ENCODE measurements around the gene PPARD. TPM values are rescaled to one million over a fixed set of nuclear protein-coding genes. Genes with fewer than 3 reads are reported as not detected.

PPARD gene
- total RNA-seq, 2 experiments from 2014 or later: 23.1 to 23.4 TPM

DNA sequence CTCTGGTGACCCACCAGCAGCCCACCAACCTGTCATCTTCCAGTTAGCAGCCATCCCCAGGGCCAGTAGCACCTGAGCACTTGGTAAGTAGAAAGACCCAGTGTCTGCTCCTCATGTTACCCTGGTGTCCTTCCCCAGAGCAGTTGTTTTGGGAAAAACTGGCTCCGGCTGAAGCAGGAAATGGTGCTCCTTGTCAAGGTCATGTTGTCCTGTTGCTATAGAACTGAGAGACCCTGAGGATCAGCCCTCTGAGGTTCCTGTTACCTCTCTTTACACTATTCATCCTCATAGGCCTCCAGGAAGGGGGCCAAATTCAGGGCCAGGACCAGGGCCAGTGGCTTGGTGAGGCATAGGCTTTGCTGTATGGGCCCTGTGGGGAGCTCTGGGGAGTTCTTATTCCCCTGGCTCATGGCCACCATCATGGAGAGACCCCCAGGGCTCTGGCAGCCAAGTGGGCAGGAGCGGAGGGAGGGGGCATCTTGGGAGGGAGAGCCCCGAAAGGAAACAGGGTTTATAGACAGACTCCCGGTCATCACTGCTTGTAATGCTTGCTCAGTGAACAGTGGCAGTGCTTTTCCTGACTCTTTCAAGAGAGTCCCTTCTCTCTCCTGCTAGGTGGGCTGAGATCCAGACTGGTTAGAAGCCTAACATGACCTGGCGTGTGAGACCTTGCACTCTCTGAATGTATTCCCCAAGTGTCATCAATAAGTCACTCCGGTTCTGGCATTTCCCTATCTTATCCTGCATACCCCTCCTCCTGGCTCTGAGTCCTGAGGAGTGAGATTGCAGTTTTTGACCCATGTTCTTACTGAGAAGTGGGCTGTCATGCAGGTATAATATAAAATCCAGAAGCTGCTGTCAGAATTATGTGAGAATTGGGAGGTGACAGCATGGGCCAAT, 50.7 kb downstream of the PPARD start:
- Mint-ChIP-seq H3K4me3 (no peak overlapping the region), H3K9me3 (no peaks in the 10 kb centered on the region)

DNA sequence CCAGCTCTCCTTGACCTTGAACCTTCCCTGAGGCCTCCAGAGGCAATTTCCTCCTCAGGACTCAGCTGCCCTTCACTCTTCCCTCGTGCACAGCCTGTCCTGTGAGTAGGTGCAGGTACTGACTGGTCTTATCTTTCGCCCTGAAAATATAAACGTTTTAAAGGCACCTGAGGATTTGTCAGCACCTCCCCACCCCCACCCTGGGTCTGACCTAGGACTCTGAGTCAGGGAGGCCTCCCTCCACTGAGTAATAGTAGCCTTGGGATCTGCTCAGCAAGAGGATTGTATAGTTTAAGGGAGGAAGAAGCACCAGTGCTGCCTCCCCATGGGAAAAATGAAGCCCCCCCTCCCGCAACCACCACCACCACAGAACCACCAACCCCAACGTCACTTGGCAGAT, 54.6 kb downstream of the PPARD start:
- POLR2A ChIA-PET: no interaction called here
- Mint-ChIP-seq H3K4me1 (peaks cover 49% of the 10 kb centered on the region), H3K36me3 (ENCODE audit: low read depth) (peaks cover 5% of the 10 kb centered on the region), H3K9me3 (no peaks in the 10 kb centered on the region), H3K27ac (no peak overlapping the region), H3K27me3 (no peaks in the 10 kb centered on the region), H3K4me3 (no peak overlapping the region)
- CTCF ChIA-PET: no interaction called here
- no peak for DNase-seq

More for the DNA sequence above, 50.7 kb downstream of the PPARD start:
- H3K27ac Mint-ChIP-seq: peak overlapping the region; percentile 87
- DNase-seq: no peak
- CTCF ChIA-PET: interaction anchor here (0.6 to 1.5 kb wide), 5 partner anchors 26 to 135 kb away, joined by 3 to 6 read pairs (median 4); partner anchors contain the start of gene FANCE
- POLR2A ChIA-PET: interaction anchor here (0.6 to 1.7 kb wide), 5 partner anchors 20 to 134 kb away, joined by 3 to 7 read pairs (median 3); partner anchors contain the start of genes RPL10A and ZNF76
- no peaks in the 10 kb centered on the region for H3K27me3 Mint-ChIP-seq
- H3K4me1 Mint-ChIP-seq: peaks cover 59% of the 10 kb centered on the region
- H3K36me3 Mint-ChIP-seq (ENCODE audit: low read depth): peaks cover 5% of the 10 kb centered on the region

DNA sequence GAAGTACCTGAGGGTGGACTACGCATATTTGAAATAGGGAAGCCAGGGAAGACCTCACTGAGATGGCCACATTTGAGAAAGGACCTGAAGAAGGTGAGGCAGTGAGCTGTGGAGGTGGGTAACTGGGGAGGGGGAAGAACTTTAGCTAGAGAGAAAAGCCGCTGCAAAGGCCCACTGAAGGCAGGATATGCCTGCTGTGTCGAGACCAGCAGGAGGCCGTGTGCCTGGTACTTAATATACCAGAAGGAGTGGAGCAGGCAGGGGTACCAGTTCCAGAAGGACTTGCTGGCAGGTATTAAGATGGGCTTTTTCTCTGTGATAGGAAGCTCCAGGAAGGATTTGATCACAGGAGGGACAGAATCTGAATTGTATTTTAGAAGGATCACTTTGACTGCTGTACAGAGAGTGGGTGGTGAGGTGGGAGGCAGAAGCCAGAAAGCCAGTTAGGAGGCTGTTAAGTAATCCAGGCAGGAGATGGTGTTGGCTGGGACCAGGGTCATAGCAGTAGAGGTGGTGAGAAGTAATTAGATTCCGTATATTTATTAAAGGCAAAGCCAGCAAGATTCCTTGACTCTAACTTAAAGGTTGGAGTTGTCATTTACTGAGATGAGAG, 55.6 kb downstream of the PPARD start:
- Mint-ChIP-seq H3K27me3 (no peaks in the 10 kb centered on the region), H3K9me3 (no peaks in the 10 kb centered on the region), H3K4me1 (peaks cover 44% of the 10 kb centered on the region), H3K36me3 (ENCODE audit: low read depth) (peaks cover 5% of the 10 kb centered on the region), H3K4me3 (no peak overlapping the region), H3K27ac (no peak overlapping the region)
- ChIA-PET POLR2A (no interaction called here), CTCF (interaction anchor here (0.6 kb wide), 1 partner anchor 16 kb away, joined by 3 read pairs; no protein-coding TSS in a partner anchor)
- no peak for DNase-seq

DNA sequence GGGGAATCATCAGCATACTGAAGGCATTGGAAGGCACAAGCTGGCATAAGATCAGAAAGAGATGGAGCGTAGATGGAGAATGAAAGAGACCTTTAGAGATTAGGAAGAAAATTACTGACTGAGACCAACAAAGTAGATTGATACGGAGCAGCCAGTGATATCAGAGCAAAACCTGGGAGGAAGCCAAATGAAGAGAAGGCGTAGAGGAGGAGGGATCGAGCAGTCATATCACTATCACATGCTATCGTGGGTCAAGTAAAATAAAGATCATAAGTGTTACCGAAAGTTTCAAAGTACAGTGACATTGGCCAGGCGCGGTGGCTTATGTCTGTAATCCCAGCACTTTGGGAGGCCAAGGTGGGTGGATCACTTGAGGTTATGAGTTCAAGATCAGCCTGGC, 56.2 kb downstream of the PPARD start:
- H3K27me3 Mint-ChIP-seq: no peaks in the 10 kb centered on the region
- no peak for DNase-seq
- ChIA-PET POLR2A (no interaction called here), CTCF (interaction anchor here (0.6 to 1.3 kb wide), 2 partner anchors 15 to 20 kb away, joined by 3 read pairs; no protein-coding TSS in a partner anchor)
- no peaks in the 10 kb centered on the region for H3K9me3 Mint-ChIP-seq
- H3K4me3 Mint-ChIP-seq: no peak overlapping the region
- no peak overlapping the region for H3K27ac Mint-ChIP-seq
- H3K4me1 Mint-ChIP-seq: peaks cover 38% of the 10 kb centered on the region
- H3K36me3 Mint-ChIP-seq (ENCODE audit: low read depth): peaks cover 5% of the 10 kb centered on the region

DNA sequence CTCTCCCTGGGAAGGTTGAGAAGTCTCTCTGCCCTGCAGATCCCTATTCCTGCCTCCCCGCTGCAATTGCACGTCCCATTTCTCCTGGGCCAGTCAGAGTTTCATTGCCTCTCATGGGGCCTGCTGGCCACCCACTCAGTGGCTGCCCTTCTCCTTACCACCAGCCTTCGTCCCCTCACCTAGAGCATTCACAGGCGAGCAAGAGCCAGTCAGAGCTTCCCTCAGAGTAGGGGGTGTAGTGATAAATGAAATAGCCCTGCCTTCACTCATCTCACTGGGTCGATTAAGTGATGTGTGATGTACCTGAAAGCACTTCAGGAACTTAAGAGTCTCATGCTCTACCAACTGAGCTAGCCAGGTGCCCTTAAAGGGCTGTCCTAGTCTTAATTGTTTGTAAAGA, 57.8 kb downstream of the PPARD start:
- ChIA-PET POLR2A (interaction anchor here (1.5 kb wide), 1 partner anchor 11 kb away, joined by 3 read pairs; no protein-coding TSS in a partner anchor), CTCF (interaction anchor here (0.8 to 1.4 kb wide), 3 partner anchors 49 to 58 kb away, joined by 3 read pairs; partner anchors contain the start of gene FANCE)
- Mint-ChIP-seq H3K27me3 (no peaks in the 10 kb centered on the region), H3K4me3 (no peak overlapping the region), H3K4me1 (peaks cover 23% of the 10 kb centered on the region), H3K27ac (no peak overlapping the region), H3K9me3 (no peaks in the 10 kb centered on the region), H3K36me3 (ENCODE audit: low read depth) (peaks cover 5% of the 10 kb centered on the region)
- DNase-seq: no peak

DNA sequence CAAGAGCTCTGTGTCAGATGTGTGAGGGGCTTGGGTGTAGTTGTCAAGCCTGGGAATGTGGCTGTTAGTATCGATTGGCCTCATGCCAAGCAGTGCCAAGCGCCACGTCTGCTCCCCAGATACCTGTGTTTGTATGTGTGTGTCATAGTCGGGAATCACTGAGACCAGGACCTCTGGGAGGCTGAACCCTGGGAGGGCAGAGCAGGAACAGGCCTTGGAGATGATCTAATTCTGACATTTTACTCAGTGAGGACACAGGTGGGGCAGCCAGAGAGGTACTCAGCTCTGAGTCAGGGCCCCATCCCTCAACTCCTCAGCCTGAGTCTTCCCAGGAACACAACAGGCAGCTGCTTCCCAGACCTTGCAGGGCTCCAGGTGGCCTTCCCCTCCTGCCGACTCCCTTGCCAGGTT, 58.5 kb downstream of the PPARD start:
- Mint-ChIP-seq H3K4me1 (peaks cover 19% of the 10 kb centered on the region), H3K27ac (no peak overlapping the region), H3K36me3 (ENCODE audit: low read depth) (peaks cover 5% of the 10 kb centered on the region), H3K9me3 (no peaks in the 10 kb centered on the region), H3K4me3 (no peak overlapping the region), H3K27me3 (no peaks in the 10 kb centered on the region)
- no peak for DNase-seq
- CTCF ChIA-PET: interaction anchor here (1.3 to 1.5 kb wide), 3 partner anchors 19 to 59 kb away, joined by 3 to 4 read pairs (median 3); no protein-coding TSS in a partner anchor
- POLR2A ChIA-PET: interaction anchor here (1.5 kb wide), 1 partner anchor 10 kb away, joined by 3 read pairs; no protein-coding TSS in a partner anchor

DNA sequence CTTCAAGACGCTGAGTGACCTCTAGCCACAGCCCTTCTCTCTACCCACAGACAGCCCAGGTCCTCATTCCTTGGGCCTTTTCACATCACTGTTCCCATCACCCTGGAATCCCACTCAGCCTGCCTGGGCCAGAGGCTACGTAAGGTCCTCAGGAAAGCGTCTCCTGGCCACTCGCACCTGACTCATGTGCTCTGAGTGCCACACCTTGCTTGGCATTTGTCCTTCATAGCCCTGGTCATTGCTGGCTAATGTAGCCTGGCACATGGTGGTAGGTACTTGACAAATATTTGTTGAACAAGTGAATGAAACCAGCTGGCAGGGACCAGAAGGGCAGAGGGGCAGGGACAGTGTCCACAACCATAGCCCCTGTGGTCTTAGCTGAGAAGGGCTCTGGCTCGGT, 59.2 kb downstream of the PPARD start:
- CTCF ChIA-PET: interaction anchor here (1.0 to 1.5 kb wide), 3 partner anchors 18 to 60 kb away, joined by 4 to 6 read pairs (median 5); no protein-coding TSS in a partner anchor
- no peak overlapping the region for H3K4me3 Mint-ChIP-seq
- DNase-seq: no peak
- no peaks in the 10 kb centered on the region for H3K9me3 Mint-ChIP-seq
- H3K4me1 Mint-ChIP-seq: peaks cover 19% of the 10 kb centered on the region
- POLR2A ChIA-PET: no interaction called here
- peaks cover 5% of the 10 kb centered on the region for H3K36me3 Mint-ChIP-seq (ENCODE audit: low read depth)
- H3K27ac Mint-ChIP-seq: no peak overlapping the region
- H3K27me3 Mint-ChIP-seq: no peaks in the 10 kb centered on the region

DNA sequence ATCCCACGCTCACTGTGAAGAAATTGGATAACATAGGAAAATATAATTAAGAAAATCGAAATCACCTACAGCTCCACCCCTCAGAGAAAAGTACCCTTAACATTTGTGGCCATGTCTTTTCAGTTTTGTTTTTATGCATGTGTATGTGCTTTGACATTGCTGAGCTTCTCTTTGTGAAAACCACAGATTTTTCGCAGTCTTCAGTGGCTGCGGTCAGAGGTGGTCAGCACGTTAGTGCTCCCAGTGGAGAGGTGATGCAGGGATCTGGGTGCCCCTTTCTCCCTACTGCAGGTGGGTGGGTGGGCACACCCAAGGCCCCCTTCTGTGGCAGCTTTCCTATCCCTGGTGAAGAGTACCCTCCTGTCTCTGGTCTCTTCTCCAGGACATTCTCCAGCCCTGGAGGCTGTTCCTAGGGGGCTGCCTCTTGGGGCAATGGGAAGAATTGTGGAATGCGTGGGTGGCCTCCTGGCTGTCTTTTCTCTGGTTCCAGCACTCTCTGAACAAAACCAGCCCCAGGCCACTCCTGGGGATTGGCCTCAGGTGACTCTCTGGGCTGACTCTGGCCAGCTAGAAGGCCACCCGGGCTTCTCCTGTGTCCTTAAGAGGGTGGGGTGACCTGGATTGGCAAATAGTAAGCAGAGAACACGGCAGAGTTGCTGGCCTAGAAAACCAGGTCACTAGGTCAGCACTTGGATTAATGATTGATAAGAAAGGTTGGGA, 59.9 kb downstream of the PPARD start:
- ChIA-PET CTCF (interaction anchor here (1.0 to 1.5 kb wide), 3 partner anchors 17 to 61 kb away, joined by 4 to 6 read pairs (median 5); no protein-coding TSS in a partner anchor), POLR2A (no interaction called here)
- peaks cover 17% of the 10 kb centered on the region for H3K4me1 Mint-ChIP-seq
- no peaks in the 10 kb centered on the region for H3K9me3 Mint-ChIP-seq
- peaks cover 5% of the 10 kb centered on the region for H3K36me3 Mint-ChIP-seq (ENCODE audit: low read depth)
- no peaks in the 10 kb centered on the region for H3K27me3 Mint-ChIP-seq
- no peak for DNase-seq
- peak overlapping the region; percentile 5 for H3K27ac Mint-ChIP-seq
- no peak overlapping the region for H3K4me3 Mint-ChIP-seq

DNA sequence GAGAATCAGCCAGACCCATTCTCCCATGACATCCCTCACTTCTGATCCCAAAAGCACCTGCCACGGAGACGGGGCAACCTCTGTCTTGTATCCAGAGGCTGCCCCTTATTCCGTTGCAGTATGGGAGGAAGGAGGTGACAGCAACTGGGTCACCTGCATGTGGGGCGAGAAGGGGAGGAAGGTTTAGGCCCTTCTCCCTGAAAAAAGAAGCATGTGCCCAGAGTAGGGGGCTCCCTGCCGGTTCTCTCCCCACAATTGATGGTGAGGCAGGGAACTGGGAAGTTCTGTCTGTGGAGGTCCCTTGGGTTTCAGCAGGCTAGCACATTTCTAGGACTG, 60.5 kb downstream of the PPARD start:
- DNase-seq: no peak
- POLR2A ChIA-PET: no interaction called here
- Mint-ChIP-seq H3K4me3 (no peak overlapping the region), H3K27me3 (no peaks in the 10 kb centered on the region), H3K27ac (no peak overlapping the region), H3K9me3 (no peaks in the 10 kb centered on the region), H3K4me1 (peaks cover 17% of the 10 kb centered on the region), H3K36me3 (ENCODE audit: low read depth) (no peaks in the 10 kb centered on the region)
- CTCF ChIA-PET: no interaction called here

DNA sequence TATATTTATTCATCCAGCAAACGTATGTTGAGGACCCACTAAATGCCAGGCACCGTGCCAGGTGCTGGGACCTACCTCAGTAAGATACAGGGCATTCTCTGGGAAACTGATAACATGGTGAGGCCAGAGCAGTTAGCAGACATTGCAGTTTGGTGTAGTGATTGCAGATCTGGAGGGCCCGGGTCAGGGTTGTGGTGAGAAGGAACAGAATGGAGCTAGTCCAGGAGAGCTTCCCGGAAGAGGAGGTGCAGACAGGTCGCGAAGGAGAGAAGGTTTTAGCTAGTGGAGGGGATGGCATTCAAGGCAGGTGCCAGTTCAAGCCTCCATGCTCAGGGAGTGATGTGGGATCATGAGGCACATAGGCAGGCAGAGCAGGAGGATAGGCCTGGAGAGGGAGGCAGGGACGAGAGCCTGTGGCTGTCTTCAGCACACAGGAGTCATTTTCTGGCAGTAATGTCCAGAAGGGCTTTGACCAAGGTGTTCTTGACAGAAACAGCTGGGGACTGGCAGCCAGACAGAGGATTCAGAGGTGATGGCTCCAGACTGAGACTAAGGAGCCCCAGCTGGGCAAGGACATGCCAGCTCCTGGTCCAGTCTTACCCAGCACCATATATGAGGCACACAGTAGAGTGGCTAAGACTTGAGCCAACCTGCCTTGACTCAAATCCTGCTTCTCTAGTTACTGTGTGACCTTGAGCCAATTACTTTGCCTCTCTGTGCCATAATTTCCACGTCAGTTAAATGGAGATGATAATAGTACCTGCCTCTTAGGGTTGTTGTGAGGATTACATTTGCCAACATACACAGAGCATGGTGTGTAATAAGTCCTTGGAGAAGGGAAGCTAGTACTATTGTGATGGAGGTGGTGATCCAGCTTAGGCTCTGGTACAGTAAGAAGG, 61.4 kb downstream of the PPARD start:
- Mint-ChIP-seq H3K4me3 (no peak overlapping the region), H3K9me3 (no peaks in the 10 kb centered on the region), H3K27ac (no peak overlapping the region), H3K36me3 (ENCODE audit: low read depth) (no peaks in the 10 kb centered on the region), H3K4me1 (peaks cover 17% of the 10 kb centered on the region), H3K27me3 (no peaks in the 10 kb centered on the region)
- ChIA-PET POLR2A (interaction anchor here (0.7 kb wide), 1 partner anchor 12 kb away, joined by 3 read pairs; no protein-coding TSS in a partner anchor), CTCF (no interaction called here)
- no peak for DNase-seq

DNA sequence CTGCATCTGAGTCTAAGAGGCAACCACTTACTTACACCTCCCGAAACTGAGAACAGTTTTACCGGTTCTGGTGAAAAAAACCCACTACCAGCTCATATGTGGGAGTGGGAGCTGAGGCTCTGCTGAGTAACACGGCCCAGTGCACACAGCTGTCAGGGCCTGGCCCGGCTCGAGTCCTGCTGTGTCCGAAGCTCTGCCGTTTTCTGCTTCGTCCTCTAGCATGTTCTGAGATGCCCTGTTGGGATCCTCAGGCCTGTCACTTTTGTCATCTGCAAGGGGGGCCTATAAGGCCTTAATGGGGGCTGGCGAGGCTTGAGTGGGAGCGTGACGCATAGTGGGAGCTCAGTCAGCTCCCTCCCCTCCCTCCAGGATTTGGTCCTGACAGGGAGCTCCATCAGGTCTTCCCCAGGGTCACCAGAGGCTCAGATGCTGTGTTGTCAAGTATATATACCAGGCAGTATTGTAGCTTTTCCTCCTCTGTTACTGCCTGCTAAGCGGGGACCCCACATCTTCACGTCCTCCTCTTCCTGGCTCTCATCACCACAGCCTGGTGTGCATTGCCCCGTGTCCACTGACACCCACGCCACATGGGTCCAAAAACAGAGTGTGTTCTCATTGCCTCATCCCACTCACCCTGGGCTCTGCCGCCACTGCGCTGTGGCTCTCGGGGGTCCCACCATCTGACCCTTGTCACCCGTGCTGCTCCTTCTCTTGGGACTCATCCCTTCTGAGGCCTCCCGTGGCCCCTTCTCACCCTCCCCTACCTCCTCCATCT, 64.5 kb downstream of the PPARD start:
- no peak for DNase-seq
- no peak overlapping the region for H3K27ac Mint-ChIP-seq
- peaks cover 3% of the 10 kb centered on the region for H3K36me3 Mint-ChIP-seq (ENCODE audit: low read depth)
- H3K4me3 Mint-ChIP-seq: no peak overlapping the region
- no peaks in the 10 kb centered on the region for H3K9me3 Mint-ChIP-seq
- ChIA-PET POLR2A (no interaction called here), CTCF (interaction anchor here (1.1 to 1.4 kb wide), 2 partner anchors 112 to 113 kb away, joined by 3 to 4 read pairs; no protein-coding TSS in a partner anchor)
- no peaks in the 10 kb centered on the region for H3K27me3 Mint-ChIP-seq
- peaks cover 26% of the 10 kb centered on the region for H3K4me1 Mint-ChIP-seq
